ENCODE measurements around the gene NSG1.

GRCh38 chr4:4374388-4375098, 12.4 kb upstream of the NSG1 start:
- no peak for TF ChIP-seq MAX (IDR thresholded peaks at IDR 0.05)
- no peak for TF ChIP-seq RFX5 (IDR thresholded peaks at IDR 0.05; ENCODE audit: borderline replicate concordance, low read depth, low read length)

All from H1 (cell line).